Stimulated activated CD8-positive, alpha-beta memory T cell treated with anti-CD3 and anti-CD28 coated beads, Interleukin-7, amount 100 ng/mL, for 48 hours (primary cell): ENCODE measurements around the gene AP2A2.

Experiments
- DNase-seq, 2 donors: peaks; one replicate each; pipeline ENCODE4 v3.0.0-alpha.2; 2020; ENCODE audit warnings: low read depth in 1 of 2; ENCODE audit errors: extremely low read depth in 1 of 2

AP2A2 gene

DNA sequence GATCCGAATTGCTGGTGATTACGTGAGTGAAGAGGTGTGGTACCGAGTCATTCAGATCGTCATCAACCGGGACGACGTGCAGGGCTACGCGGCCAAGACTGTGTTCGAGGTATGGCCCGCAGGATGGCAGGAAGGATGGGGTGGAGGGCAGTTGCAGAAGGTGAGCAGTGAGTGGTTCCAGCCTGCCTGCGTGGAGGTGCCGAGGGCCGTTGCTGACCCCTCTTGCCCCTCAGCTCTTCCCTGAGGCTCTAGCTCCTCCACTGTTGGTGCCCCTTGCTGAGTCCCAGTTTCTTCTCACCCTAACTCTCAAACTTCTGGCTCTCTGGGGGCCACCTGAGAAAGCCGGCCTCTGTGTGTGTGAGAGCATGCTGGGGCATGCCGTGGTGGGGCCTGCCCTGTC is 66.9 kb downstream of the AP2A2 start:
- no peak for DNase-seq

DNA sequence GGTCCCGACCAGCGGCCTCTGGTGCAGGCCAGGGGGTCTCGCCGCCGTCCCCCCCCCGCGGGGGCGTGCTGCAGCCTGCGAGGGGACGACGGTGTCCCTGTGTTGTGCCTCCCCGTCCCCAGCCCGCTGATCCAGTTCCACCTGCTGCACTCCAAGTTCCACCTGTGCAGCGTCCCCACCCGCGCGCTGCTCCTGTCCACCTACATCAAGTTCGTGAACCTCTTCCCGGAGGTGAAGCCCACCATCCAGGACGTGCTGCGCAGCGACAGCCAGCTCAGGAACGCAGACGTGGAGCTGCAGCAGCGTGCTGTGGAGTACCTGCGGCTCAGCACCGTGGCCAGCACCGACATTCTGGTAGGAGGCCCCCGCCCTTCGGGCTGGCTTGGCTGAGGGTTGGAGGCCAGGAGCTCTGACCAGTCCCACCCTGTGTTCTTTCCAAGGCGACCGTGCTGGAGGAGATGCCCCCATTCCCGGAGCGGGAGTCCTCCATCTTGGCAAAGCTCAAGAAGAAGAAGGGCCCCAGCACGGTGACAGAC is 68.0 kb downstream of the AP2A2 start:
- DNase-seq = no peak

DNA sequence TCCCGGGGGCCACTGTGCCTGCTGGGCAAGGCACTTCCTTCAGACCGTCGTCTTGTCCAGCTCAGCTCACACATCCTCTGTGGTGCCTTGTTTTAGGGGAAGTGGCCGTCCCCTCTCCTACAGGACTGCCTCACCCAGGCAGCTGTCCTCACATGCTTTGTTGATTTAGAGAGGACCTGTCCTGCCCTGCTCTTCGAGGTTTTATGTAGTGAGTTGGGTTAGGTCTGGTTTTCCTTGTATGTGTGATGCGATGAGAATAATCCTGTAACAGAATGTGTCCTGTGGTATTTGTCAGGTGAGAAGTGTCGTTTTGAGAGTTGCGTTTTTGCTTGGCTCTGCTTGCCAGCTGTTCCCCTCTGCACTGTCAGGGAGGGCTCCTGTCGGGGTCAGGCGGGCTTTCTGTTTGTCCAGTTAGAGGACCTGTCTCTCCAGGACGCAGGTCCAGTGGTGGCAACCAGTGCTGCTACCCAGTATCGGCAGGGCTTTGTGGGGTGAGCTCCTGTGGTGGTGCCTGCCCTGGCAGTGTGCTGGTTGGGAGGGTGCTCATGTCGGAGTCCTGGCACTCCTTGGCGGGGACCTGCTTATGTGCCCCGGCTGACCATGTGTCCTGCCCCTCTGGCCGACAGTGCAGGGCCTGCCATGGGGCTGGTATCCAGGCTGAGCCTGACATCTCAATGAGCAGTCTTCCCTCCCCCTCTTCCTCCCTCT is 69.5 kb downstream of the AP2A2 start:
- DNase-seq = no peak

DNA sequence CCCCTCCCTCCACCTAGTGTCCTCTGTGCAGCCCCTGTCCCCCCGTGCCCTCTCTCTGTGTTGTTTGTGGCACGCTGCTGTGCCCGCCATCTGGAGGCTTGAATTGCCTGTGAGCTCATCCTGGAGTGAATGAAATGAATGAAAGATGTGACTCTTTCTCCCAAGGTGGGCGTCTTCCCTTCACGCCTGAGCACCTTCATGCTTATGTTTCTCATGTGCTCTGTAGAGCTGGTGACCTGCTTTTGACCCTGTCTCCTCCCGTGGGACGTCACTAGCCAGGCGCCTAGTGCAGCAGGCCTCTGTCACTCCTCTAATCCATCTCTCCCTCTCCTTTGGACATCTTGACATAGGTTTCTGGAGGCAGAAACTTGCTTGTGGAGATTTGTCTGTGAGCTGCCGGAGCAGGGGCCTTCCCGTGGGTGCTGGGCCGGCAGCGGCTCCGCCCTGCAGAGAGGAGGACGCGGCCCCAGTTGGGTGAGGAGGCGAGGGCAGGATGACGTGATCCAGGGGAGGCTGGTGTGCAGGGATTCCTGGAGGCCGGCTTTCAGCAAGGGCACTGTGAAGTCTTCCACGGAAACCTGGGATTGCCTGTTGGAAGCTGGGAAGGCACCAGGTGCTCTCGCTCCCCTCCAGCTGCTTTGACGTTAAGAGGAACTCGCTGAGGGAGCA is 70.2 kb downstream of the AP2A2 start:
- no peak for DNase-seq

DNA sequence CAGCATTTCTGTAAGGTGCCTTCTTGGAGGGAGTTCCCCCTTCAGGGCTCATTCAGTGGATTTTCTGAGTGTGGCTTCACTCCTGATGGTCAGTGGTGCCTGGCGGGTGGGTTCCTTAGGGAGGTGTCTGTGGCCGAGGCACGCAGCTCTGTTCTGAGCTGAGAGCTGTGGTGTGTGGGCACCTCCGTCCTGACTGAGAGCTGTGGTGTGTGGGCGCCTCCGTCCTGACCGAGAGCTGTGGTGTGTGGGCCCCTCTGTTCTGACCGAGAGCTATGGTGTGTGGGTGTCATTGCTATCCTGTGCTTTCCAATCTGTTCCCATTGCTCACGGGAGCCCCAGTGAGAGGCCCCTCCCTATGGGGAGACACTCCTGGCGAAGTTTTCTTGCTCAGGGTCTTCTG is 71.0 kb downstream of the AP2A2 start:
- DNase-seq = no peak

DNA sequence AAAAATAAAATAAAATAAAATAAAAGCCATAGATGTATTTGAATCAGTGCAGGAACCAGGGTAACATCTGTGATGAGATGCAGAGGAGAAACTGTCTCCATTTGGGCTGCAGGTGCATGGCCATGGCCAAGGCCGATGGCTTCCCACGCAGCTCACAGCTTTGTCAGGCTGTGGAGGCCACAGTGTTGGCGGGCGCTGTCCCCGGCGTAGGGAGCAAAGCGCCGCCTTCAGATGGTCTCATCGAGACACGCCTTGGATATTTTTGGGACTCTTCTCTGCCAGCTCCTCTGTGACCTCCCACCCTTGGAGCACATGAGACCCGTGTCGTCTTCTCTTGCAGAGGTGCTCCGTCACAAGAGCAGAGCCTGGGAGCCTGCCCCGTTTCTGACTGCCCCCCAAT is 72.2 kb downstream of the AP2A2 start:
- DNase-seq = no peak

DNA sequence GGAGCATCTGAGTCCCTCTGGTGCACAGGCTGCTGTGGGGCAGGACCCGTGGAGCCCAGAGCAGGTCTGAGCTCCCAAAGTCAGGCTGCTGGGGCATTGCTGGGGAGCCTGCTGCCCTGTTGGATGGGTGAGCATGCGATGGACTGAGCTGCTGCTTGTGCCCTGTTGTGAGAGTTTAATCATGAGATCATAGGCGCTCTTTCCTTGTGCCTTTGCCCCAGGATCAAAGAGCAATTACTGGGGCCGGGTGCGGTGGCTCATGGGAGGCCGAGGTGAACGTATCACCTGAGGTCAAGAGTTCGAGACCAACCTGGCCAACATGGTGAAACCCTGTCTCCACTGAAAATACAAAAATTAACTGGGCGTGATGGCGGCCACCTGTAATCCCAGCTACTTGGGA is 73.3 kb downstream of the AP2A2 start:
- no peak for DNase-seq

DNA sequence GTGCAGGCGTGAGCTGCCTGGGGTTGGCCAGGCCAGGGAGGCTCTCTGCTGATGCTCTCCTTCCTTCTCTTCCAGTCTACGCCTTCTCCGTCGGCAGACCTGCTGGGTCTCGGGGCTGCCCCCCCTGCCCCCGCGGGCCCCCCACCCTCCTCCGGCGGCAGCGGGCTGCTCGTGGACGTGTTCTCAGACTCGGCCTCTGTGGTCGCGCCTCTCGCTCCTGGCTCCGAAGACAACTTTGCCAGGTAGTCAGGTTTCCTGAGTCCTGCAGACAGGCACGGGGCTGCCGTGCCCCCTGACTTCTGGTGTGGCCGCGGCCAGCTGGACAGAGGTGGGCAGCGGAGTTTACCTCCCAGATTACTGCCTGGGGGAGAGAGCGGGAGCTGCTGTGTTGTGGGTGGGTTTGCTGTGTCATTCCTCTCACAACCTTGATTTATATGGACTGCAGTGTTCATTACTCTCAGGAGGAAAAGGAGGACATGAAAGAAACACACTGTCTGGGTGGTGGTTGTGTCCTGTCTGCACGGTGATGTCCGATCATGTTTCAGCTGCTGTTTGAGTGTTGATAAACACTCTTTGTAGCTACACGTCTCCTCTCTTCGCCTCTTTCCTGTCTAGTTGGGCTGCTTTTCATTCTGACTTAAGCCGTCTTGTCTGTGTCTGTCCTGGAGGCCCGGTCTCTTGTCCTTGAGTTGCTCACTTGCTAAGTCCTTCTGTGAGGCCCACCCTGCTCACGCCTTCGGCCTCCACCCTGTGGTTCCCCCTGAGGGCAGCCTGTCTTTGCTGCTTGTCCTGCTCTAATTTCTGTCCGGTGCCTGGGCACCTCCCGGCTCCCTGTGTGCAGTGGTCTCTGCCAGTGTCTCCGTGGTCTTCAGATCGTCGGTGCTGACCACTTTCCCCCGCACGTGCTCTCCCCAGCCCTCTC is 74.9 kb downstream of the AP2A2 start:
- DNase-seq = no peak

DNA sequence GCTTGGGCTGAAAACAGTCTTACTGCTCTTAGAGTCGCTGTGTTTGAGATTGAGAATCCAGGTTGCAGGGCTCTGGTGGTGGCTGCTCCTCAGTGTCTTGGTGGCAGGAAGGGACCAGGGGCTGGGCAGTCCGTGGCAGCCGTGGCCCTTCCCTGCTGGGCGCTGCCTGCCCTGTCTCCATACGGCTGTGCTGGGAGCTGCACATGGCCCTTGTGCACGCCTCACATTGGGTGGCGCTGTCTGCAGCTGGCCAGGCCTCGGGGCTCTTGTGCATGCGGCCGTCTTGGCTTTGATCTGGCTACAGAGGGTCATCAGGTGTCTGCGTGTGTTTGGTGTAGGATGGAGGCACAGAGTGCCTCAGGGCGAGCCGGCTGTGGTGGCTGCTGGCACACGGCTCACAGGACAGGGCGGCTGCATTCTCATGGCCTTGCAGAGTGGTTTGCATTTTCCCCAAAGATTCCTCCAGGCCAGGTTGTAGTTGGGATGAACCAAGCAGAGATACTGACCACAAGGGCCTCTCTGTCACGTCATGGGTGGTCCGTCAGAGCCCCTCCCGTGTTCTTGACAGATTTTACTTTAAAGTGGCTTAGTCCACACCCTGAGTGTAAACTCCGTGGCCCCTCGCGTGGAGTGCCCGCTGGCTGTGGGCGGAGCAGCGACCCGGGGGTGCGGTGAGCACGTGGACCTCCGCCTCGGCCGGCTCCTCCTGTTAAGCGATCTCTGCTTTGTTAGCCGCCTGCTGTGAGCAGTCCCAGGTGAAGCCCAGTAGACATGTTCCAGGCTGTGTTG is 76.1 kb downstream of the AP2A2 start:
- no peak for DNase-seq

DNA sequence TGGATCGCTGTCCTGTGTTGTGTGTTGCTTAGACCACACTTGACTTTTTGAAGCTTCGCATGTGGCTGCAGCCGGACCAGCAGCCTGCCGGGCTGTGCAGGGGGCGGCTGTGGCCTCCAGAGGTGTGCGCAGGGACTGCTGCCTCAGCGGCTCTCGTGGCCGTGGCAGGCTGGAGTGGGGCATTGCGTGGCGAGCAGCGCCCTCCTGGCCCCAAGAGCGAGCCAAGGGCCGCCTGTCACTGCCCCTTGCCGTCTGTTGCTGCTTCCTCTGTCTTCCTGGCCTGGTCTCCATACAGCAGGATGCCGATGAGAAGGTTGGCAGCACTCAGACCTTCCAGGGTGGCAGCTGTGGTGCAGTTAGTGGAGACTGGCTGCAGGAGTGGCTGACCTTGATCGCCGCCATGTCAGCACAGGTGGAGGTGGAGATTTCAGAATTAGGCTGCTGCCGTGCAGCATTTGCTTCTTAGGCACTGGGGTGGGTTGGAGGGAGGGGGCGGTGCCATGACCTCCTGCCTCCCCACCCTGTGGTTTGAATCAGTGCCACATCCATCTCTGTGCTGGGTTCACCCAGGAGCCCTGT is 76.8 kb downstream of the AP2A2 start:
- DNase-seq = no peak

DNA sequence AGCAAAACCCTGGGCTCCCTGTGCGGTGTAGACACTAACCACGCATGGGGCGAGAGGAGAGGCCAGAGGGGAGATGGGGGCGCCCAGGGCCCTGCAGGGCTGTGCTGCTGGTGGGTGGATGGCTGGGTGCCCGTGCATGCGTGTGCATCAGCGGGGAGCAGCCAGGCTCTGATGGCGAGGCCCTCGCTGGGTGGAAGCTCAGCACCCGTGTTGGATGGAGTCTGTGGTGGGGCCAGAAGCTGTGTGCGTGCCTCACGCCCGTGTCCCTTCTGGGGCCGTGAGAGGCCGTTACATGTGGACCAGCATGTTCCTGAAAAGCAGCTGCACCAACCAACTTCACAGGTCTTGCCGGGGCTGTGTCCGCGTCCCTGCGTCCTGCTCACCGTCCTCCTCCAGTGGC is 77.5 kb downstream of the AP2A2 start:
- DNase-seq = no peak

DNA sequence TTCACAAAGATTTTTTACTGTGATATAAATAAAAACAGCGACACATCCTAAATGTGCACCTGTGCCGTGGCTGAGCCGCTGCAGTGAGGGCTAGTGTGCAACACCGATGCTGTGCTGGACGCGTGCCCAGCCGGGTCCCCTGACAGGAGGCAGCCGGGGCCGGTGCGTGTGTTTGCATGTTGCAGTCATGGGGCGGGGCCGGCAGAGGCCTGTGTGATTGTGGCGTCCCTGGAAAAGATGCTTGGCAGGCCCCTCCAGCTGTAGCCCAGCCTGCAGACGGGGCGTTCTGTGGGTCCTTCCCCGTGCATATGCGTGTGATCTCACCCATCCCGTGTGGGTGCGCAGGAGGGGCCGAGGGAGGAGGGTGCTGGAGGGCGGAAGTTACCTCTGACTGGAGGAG is 80.3 kb downstream of the AP2A2 start:
- DNase-seq = no peak

DNA sequence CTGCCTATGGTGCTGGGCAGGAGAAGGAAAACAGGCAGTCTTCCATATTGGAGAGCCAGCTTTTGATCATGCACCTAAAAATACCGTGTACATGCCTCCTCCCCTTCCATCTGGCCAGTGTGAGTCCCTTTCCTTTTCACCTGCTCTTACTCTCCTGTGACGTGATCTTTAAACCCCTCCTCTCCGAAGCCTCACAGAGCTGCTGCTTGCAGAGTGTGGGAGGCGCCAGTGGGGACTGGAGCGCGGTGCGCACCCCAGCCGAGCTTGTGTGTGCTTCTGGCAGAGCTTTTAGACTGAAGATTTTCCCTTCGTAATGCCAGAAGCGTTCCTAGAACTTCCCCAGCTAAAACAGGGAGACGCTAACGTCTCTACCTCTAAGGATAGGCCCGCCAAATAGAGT is 81.1 kb downstream of the AP2A2 start:
- DNase-seq = no peak

DNA sequence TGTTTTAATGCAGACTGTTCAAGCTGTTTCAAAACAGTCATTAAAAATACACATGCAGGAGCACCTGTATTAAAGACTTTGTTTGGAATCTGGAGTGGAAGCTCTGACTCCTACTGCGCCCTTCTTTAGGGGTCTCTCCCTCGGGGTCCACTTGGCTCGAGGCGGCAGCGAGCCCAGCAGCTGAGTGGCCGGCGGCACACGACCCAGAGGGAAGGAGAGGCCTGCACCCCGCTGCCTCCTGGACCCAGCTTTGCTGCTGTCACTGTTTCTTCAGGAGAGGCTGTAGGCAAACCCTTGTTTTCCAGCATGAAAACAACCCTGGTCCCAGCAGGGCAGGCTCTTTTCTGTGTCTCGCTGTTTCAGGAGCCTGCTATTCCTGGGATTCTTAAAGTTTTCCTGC is 81.6 kb downstream of the AP2A2 start:
- DNase-seq = no peak

DNA sequence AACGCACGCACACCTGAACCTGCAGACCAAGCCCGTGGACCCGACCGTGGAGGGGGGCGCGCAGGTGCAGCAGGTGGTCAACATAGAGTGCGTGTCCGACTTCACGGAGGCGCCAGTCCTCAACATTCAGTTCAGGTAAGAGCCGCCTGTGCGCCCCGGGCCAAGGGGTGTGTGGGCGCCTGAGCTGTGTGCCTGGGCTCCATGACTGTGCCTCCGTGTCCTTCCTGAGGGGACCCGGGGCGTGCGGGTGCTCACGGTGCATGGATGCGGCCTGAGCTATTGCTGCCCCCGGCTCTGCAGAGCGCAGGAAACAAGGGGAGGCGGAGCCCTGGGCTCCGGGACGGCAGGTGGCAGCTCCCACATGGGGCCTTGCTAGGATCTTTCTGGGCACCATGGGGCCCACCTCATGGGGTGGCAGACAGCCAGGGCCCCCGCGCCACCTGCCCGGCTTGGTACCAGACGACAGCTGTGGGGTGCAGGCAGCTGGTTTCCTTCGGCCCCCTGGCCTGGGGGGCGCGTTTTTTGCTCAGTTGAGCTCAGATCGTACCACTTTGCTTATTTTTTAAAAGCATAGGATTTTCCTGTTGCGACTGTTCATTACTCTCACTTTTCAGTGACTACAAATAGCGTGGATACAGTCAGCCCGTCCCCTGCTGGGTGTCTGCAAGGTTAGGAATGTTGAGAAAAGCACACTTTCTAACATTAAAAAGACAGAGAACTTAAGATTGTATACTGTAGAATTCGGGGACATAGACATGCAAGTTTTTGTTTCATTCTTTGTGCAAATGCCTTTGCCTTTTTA is 82.5 kb downstream of the AP2A2 start:
- no peak for DNase-seq

DNA sequence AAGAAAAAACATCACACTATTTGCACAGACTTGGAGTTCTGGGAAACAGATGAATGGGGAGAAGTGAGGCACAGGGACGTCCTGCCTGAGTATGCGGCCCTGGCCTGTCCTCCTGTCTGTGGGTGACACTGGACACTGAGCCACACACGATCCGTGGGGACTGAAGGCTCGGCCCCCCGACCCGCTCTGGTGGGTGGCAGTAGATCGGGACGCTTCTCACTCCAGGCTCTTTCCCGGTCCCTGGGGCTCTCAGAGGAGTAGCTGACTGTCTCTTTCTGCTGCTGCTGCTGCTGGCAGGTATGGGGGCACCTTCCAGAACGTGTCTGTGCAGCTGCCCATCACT is 83.1 kb downstream of the AP2A2 start:
- no peak for DNase-seq

DNA sequence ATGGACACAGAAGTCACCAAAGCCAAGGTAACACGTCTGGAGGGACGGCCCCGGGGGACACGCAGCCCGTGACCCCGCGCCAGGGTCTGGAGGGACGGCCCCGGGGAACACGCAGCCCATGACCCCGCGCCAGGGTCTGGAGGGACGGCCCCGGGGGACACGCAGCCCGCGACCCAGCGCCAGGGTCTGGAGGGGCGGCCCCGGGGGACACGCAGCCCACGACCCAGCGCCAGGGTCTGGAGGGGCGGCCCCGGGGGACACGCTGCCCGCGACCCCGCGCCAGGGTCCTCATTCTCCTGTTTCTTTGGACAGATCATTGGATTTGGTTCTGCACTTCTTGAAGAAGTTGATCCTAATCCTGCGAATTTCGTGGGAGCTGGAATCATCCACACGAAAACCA is 83.7 kb downstream of the AP2A2 start:
- no peak for DNase-seq

DNA sequence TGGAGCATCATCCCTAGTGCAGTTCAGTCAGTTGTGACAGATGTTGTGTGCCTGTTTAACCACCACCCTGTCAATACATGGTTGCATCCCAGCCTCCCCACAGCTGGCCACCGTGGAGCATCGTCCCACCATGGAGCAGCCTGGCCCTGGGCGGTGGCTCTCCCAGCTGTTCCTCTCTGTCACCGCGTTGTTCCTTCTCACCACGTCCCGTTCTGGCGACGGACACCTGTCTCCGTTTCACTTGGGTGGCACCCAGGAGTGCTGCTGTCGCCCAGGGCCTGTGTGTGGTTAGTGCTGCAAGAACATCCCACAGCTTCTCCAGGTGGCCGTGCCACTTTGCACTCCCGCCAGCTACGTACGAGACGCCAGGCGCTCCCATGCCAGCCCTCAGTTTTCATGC is 84.3 kb downstream of the AP2A2 start:
- no peak for DNase-seq

DNA sequence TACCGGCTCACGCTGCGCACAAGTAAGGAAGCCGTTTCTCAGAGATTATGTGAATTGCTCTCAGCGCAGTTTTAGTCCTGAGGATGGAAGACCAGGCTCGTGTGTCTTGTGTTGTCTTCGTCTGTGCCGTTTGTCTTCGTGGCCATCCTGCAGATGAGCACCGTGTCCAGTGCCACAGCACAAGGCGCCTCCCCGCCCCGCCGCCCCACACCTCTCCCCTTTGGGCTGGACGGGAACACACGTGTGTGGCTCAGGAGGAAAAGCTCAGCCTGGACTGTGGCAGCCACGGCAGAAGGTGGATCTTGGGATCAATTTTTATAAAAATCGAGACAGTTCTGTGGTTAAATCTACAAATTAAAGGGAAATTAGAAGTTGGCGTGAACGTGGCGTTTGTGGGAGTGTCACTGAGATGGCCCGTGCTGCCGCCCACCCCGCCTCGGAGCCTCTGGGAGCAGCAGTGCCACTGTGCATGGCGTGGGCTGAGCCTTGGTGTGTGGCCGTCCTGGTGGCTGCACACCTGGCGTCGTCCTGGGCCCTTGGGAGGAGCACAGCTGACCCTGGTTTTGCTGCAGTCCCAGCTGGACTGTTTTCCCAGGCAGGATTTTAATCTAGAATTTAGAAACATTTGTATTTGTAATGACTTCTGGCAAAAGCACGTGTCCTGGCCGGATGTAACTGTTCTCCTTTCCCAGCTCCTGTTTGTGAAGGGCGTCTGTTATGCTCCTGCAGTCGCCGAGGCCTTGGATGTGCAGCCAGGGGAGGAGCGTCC is 85.1 kb downstream of the AP2A2 start:
- no peak for DNase-seq
